ENCODE results near the gene SIRT6. TPM values are rescaled to one million over a fixed set of nuclear protein-coding genes. Genes with fewer than 3 reads are reported as not detected.

Gene SIRT6
- polyA plus RNA-seq, 1 of the 3 experiments (the other 2 are of a cell fraction) = 41.0 TPM

- ChIA-PET CTCF (interaction anchor here (1.2 to 3.7 kb wide), 4 partner anchors 9 to 24 kb away, joined by 3 to 14 read pairs (median 8); no protein-coding TSS in a partner anchor), POLR2A (no interaction called here)
- H3K79me2 ChIP-seq (ENCODE audit: insufficient read depth) = no peaks in the 10 kb centered on the region
- H3K4me3 ChIP-seq (ENCODE audit: low read depth in 2 of 2, low read length in 1 of 2) = no peak overlapping the region
- no peak for DNase-seq
- TF ChIP-seq ZBTB33 (IDR thresholded peaks at IDR 0.05; ENCODE audit: borderline replicate concordance, low read depth) (no peak), NRF1 (IDR thresholded peaks at IDR 0.05; ENCODE audit: low read depth, low read length) (no peak), MAX (IDR thresholded peaks at IDR 0.05; ENCODE audit: low read depth) (no peak), EZH2phosphoT487 (IDR thresholded peaks at IDR 0.05; ENCODE audit: borderline replicate concordance, low read depth) (no peak), PBX3 (IDR thresholded peaks at IDR 0.05) (no peak), FOSL2 (IDR thresholded peaks at IDR 0.05; ENCODE audit: borderline replicate concordance, low read depth) (no peak), TCF12 (IDR thresholded peaks at IDR 0.05) (no peak), USF2 (IDR thresholded peaks at IDR 0.05; ENCODE audit: borderline replicate concordance, low read depth, low read length) (no peak), GATA2 (CRISPR knock-in tag; IDR thresholded peaks at IDR 0.05) (no peak), MEF2A (IDR thresholded peaks at IDR 0.05; ENCODE audit: borderline replicate concordance, low read depth) (no peak), GABPA (IDR thresholded peaks at IDR 0.05; ENCODE audit: low read depth) (no peak), POLR2AphosphoS5 (IDR thresholded peaks at IDR 0.05; ENCODE audit: low read depth, low read length) (no peak), CHD2 (IDR thresholded peaks at IDR 0.05; ENCODE audit: low read length, partially characterized antibody) (no peak), RCOR1 (IDR thresholded peaks at IDR 0.05; ENCODE audit: low read length) (no peak), EP300 (IDR thresholded peaks at IDR 0.05; ENCODE audit: borderline replicate concordance in 1 of 2, low read depth in 1 of 2, low read length in 1 of 2) (no peak), SIN3A (IDR thresholded peaks at IDR 0.05; ENCODE audit: borderline replicate concordance, low read depth, low read length) (no peak)
- no peaks in the 10 kb centered on the region for H3K9me3 ChIP-seq
- no peak overlapping the region for H2AFZ ChIP-seq (ENCODE audit: low read depth)
- WGBS (ENCODE audit: low lambda C conversion rate) = 11% methylated on average over 10 of the region's 11 CpGs
- H3K27ac ChIP-seq (ENCODE audit: low read depth in 2 of 2, low read length in 1 of 2) = no peak overlapping the region
- peaks cover 84% of the 10 kb centered on the region for H3K27me3 ChIP-seq (ENCODE audit: insufficient read depth)
- no peaks in the 10 kb centered on the region for H3K4me1 ChIP-seq (ENCODE audit: control insufficient read depth in 1 of 2, insufficient read depth in 2 of 2, low read depth in 1 of 2, low read length in 1 of 2)
- H3K9me2 ChIP-seq = no peaks in the 10 kb centered on the region
- no peaks in the 10 kb centered on the region for H3F3A ChIP-seq (replicated peaks; ENCODE audit: insufficient read depth)
- H3K4me2 ChIP-seq = no peak overlapping the region
- H3K36me3 ChIP-seq (replicated peaks in 1 of 2; ENCODE audit: control insufficient read depth in 1 of 2, insufficient read depth in 2 of 2, low read length in 1 of 2) = no peaks in the 10 kb centered on the region
- H4K20me1 ChIP-seq (ENCODE audit: insufficient read depth) = 0 out of 2 replicates have a peak, but pooled peaks cover 2% of the 10 kb centered on the region
- H3K9ac ChIP-seq = no peak overlapping the region
Observed at GRCh38 chr19:4164262-4164661, 18.1 kb downstream of the SIRT6 start.
